Natural killer cell treated with Interleukin-12 subunit alpha and Interleukin-12 subunit beta and Interleukin-15 and Interleukin-18, amount 100 ng/mL, for 72 hours (primary cell): ENCODE measurements around the gene HERC2. TPM values are rescaled to one million over a fixed set of nuclear protein-coding genes. Genes with fewer than 3 reads are reported as not detected.
A peak's percentile ranks its signal among the peaks of the same experiment; 100 is the strongest.
"Not testable (repeated sequence)": the region's sequence is repeated elsewhere in the genome, so short reads cannot be mapped to it uniquely, and the experiment has no call there.

ENCODE experiments used
- ATAC-seq, 2 donors: fragments of 150-1000 bp; cut with Tn5 transposase in 1 of 2; sonication (Bioruptor Pico), chemical (Tn5 transposase) in 1 of 2; 2 replicates each; pipeline ENCODE4 v1.10.0; 2021
- DNase-seq: peaks from one replicate; pipeline ENCODE4 v3.0.0; 2022; ENCODE audit warnings: low spot score
- H3K27ac Mint-ChIP-seq, 2 donors: 1 replicate in 1 of 2; 2 replicates in 1 of 2; pipeline ENCODE4 v1.8.0; 2022; ENCODE audit warnings: mixed read lengths in 2 of 2, mild to moderate bottlenecking in 1 of 2, moderate library complexity in 1 of 2
- H3K27me3 Mint-ChIP-seq, 2 donors: 1 replicate in 1 of 2; 2 replicates in 1 of 2; pipeline ENCODE4 v1.8.0; 2022; ENCODE audit warnings: mixed read lengths in 2 of 2
- H3K36me3 Mint-ChIP-seq: one replicate; pipeline ENCODE4 v1.8.0; 2022; ENCODE audit warnings: mixed read lengths
- H3K4me1 Mint-ChIP-seq, 2 donors: 1 replicate in 1 of 2; 2 replicates in 1 of 2; pipeline ENCODE4 v1.8.0; 2022; ENCODE audit warnings: low read depth in 2 of 2, mixed read lengths in 2 of 2, mild to moderate bottlenecking in 1 of 2
- H3K4me3 Mint-ChIP-seq: one replicate; pipeline ENCODE4 v1.8.0; 2022; ENCODE audit warnings: mixed read lengths
- H3K9me3 Mint-ChIP-seq: 2 replicates; pipeline ENCODE4 v1.8.0; 2022; ENCODE audit warnings: mixed read lengths
- total RNA-seq, 2 donors: library from RNA; stranded (reverse); gene quantifications; one replicate each; pipeline ENCODE4 v1.2.3, GENCODE V29; 2022

HERC2 gene
- total RNA-seq, 2 donors from 2014 or later = 42.7 to 95.8 TPM

DNA sequence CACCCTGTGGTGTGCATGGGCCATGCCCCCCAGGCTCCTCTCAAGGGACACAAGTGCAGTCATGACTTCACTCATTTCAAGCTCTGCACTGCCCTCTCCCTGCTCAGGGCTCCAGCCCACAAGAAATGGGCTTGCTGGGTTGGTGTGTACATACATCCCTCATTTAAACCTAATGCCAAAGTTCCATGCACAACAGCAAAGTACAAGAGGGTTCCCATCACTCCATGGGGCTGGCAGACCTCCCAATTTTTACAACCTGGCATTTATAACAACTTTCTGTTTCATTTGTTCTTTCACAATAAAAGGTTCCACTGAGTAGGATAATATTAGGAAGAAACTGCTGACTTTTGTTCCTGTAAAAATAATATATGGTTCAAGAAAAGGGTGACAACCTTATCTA lies 54.3 kb downstream of the HERC2 start:
- no peak overlapping the region for H3K4me3 Mint-ChIP-seq
- no peaks in the 10 kb centered on the region for H3K27me3 Mint-ChIP-seq
- no peak for DNase-seq
- no peaks in the 10 kb centered on the region for H3K9me3 Mint-ChIP-seq
- H3K4me1 Mint-ChIP-seq = no peaks in the 10 kb centered on the region
- peaks cover 28% of the 10 kb centered on the region for H3K36me3 Mint-ChIP-seq
- ATAC-seq = no peak
- no peak overlapping the region for H3K27ac Mint-ChIP-seq

DNA sequence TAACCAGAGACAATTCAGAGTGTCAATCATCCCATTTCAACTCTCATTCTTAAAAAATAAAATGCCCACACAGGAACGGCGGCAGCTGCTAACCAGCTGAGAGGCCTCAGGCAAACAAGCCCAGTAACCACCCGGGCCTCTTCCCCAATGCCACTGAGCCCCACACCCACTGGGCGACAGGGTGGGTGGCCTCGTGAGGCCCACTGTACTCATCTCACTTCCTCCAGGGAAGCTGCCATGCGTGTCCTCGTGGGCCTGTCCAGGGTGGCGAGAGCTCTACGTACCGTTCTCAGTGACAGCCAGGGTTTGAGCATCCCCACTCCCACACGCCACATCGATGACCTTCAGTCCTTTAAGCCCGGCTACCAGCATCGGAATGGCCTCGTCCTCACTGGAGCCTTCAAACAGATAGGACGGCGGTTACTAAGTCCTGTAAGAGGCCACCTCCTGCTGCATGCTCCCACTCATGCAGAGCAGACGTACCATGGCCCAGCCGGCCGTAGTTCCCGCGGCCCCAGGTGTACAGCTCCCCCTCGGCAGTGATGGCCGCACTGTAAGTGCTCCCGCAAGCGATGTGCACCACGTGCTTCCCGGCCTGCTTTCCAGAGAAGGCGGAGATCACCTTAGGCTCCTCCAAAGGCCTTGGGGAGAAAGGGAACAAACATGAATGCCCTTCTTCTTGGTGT lies 56.5 kb downstream of the HERC2 start:
- no peaks in the 10 kb centered on the region for H3K4me1 Mint-ChIP-seq
- H3K27me3 Mint-ChIP-seq = no peaks in the 10 kb centered on the region
- no peak overlapping the region for H3K27ac Mint-ChIP-seq
- H3K9me3 Mint-ChIP-seq = no peaks in the 10 kb centered on the region
- H3K4me3 Mint-ChIP-seq = no peak overlapping the region
- DNase-seq = no peak
- ATAC-seq = no peak
- H3K36me3 Mint-ChIP-seq = peaks cover 28% of the 10 kb centered on the region

DNA sequence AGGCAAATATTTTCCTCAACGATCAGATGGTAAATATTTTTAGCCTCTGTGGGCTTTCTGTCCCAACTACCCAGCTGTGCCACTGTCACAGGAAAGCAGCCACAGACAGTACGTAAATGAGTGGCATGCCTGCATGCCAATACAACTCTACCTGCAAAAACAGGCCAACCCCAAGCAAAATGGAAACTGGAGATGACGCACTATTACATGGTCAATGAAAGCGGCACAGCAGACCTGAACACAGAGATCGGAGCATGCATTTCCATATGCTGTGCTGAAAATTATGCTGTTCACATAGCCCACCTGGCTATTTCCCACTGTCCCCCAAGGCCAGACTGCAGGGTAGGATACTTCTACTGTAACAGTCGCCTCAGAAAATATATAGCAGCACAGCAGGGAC lies 57.8 kb downstream of the HERC2 start:
- no peak for DNase-seq

DNA sequence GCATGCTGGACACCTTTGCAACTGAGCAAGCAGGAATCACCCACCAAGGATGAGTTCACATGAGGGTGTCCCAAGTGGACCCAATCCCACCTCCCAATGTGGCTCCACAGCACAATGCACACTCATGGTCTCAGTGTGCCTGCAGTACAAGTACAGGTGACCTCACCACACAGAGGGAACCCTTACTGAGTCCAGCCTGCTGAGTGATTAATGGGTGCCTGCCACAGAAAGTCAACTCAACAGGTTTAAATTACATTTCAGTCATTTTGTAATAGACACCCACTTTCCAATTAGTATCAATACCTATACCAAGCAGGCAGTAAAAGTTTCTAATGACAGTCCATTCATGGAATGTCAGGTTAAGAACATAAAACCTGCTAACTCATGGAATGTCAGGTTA lies 59.5 kb downstream of the HERC2 start:
- no peak overlapping the region for H3K4me3 Mint-ChIP-seq
- no peak for DNase-seq
- H3K27ac Mint-ChIP-seq = no peak overlapping the region
- peaks cover 0 to 3% of the 10 kb centered on the region in 2 donors for H3K4me1 Mint-ChIP-seq
- peaks cover 12% of the 10 kb centered on the region for H3K36me3 Mint-ChIP-seq
- H3K9me3 Mint-ChIP-seq = no peaks in the 10 kb centered on the region
- ATAC-seq = no peak
- H3K27me3 Mint-ChIP-seq = no peaks in the 10 kb centered on the region

More for the DNA sequence above, 57.8 kb downstream of the HERC2 start:
- H3K27me3 Mint-ChIP-seq = no peaks in the 10 kb centered on the region
- H3K4me3 Mint-ChIP-seq = no peak overlapping the region
- H3K9me3 Mint-ChIP-seq = no peaks in the 10 kb centered on the region
- no peaks in the 10 kb centered on the region for H3K4me1 Mint-ChIP-seq
- H3K27ac Mint-ChIP-seq = no peak overlapping the region
- ATAC-seq = no peak
- H3K36me3 Mint-ChIP-seq = peaks cover 26% of the 10 kb centered on the region

DNA sequence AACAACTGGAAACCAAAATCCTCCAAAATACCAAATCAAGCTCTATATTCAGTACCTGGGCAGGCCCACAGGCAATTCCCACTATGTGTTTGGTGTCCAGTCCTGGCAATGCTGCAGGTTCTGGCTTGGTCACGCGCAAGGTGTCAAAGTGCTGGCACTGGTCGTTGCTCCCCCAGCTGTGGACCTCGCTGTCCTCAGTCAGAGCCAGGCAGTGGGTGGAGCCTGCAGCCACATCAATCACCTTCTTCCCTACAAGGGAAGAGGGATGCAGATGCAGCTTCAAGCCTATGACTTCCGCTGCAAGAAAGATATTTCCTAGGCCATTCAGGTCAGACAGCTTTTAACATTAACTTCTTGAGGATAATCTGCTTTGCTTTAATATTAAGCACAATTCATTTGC lies 61.3 kb downstream of the HERC2 start:
- ATAC-seq = no peak
- Mint-ChIP-seq H3K4me3 (no peak overlapping the region), H3K27ac (no peak overlapping the region), H3K9me3 (no peaks in the 10 kb centered on the region), H3K36me3 (peaks cover 10% of the 10 kb centered on the region), H3K27me3 (no peaks in the 10 kb centered on the region), H3K4me1 (peaks cover 0 to 3% of the 10 kb centered on the region in 2 donors)
- DNase-seq = no peak

DNA sequence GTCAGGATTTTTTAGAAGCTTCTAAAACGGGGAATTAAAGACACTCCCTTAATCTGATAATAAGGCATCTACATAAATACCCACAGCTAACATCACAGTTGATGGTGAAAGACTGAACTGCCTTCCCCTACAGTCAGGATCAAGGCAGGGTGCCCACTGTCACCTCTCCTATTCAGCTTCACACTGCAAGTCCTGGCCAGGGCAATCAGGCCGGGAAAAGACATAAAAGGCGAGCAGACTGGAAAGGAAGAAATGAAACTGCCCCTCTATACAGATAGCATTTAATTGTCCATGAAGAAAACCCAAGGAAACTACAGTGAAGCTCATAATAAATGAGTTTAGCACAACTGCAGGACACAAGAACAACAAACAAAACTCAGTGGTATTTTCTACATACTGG lies 61.7 kb downstream of the HERC2 start:
- DNase-seq (no peak), ATAC-seq (no peak)
- peaks cover 0 to 3% of the 10 kb centered on the region in 2 donors for H3K4me1 Mint-ChIP-seq
- H3K36me3 Mint-ChIP-seq = peaks cover 10% of the 10 kb centered on the region
- H3K4me3 Mint-ChIP-seq = no peak overlapping the region
- H3K27ac Mint-ChIP-seq = no peak overlapping the region
- H3K27me3 Mint-ChIP-seq = no peaks in the 10 kb centered on the region
- H3K9me3 Mint-ChIP-seq = no peaks in the 10 kb centered on the region

DNA sequence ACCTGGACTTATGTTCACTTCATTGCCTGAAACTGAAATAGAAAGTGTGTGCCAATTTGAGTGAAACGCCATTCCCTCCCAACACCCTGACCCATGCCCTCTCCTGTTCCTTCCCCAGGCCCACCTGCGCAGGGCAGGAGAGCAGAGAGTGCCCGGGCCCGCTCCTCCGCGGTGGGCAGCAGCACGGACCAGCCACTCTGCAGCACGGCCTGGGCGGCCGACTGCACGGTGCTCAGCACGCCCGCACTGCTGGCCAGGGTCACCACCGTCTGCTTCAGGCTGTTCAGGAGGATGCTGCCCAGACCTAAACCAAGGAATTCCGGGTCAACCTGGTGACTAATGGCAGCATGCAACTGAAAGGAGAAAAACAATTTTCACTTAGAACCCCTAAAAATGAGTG lies 66.0 kb downstream of the HERC2 start:
- no peaks in the 10 kb centered on the region for H3K27me3 Mint-ChIP-seq
- peaks cover 18% of the 10 kb centered on the region for H3K36me3 Mint-ChIP-seq
- no peak for ATAC-seq
- H3K9me3 Mint-ChIP-seq = no peaks in the 10 kb centered on the region
- peaks cover 0 to 3% of the 10 kb centered on the region in 2 donors for H3K4me1 Mint-ChIP-seq
- DNase-seq = no peak
- H3K27ac Mint-ChIP-seq = no peak overlapping the region
- H3K4me3 Mint-ChIP-seq = no peak overlapping the region

DNA sequence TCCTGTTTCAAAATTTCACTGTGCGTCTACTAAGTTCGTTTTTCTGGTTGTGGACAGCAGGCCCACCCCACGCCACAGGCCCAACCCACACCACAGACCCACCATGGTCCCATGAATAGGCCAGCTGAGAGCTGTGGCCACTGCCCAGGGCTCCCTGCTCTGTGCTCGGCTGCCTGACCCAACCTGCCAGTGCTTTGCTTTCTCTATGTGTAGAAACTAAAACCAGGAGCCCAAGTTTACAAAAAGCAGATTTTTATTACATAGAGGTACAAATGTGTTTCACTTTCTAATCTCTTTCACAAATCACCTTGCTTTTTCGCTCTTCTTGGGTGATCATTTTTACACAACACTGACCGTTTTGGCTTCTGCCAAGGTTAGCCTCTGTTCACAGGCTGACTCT lies 69.1 kb downstream of the HERC2 start:
- no peak for DNase-seq
- no peaks in the 10 kb centered on the region for H3K9me3 Mint-ChIP-seq
- no peaks in the 10 kb centered on the region for H3K4me1 Mint-ChIP-seq
- no peaks in the 10 kb centered on the region for H3K27me3 Mint-ChIP-seq
- peaks cover 30% of the 10 kb centered on the region for H3K36me3 Mint-ChIP-seq
- no peak overlapping the region for H3K4me3 Mint-ChIP-seq
- no peak overlapping the region for H3K27ac Mint-ChIP-seq
- no peak for ATAC-seq

DNA sequence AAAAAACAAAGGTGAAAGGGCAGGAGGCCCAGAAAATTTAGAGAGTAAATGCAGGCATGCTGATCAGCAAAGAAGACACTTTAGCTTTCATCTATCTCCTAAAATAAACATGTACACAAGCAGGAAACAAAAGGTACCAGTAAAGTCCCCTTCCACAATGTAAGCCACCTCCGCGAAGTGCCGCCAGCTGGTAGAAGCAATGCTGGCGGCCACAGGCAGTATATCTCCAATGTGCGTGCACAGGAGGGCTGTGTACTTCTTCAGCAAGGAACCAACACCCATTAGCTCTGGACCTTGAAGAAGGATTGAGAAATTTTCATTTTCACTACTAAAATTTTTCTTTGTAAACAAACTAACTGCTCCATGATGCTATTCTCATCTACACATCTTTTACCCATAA lies 75.4 kb downstream of the HERC2 start:
- H3K9me3 Mint-ChIP-seq = no peaks in the 10 kb centered on the region
- no peaks in the 10 kb centered on the region for H3K27me3 Mint-ChIP-seq
- no peak overlapping the region for H3K4me3 Mint-ChIP-seq
- no peak overlapping the region for H3K27ac Mint-ChIP-seq
- H3K4me1 Mint-ChIP-seq = no peaks in the 10 kb centered on the region
- ATAC-seq (no peak), DNase-seq (no peak)
- H3K36me3 Mint-ChIP-seq = peaks cover 36% of the 10 kb centered on the region

DNA sequence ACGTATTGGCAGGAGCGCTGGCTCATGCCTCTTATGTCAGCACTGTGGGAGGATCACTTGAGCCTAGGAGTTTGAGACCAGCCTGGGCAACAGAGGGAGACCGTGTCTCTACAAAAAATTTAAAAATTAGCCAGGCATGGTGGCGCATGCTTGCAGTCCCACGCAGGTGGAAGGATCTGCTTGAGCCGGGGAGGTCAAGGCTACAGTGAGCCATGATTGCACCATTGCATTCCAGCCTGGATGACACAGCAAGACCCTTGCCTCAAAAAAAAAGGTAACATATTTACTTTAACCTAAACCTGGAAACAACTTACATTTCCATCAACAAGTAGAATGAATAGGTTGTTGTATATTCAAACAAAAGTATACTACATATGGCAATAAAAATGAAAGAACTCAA lies 78.1 kb downstream of the HERC2 start:
- peaks cover 32% of the 10 kb centered on the region for H3K36me3 Mint-ChIP-seq
- H3K9me3 Mint-ChIP-seq = no peaks in the 10 kb centered on the region
- no peak overlapping the region for H3K27ac Mint-ChIP-seq

DNA sequence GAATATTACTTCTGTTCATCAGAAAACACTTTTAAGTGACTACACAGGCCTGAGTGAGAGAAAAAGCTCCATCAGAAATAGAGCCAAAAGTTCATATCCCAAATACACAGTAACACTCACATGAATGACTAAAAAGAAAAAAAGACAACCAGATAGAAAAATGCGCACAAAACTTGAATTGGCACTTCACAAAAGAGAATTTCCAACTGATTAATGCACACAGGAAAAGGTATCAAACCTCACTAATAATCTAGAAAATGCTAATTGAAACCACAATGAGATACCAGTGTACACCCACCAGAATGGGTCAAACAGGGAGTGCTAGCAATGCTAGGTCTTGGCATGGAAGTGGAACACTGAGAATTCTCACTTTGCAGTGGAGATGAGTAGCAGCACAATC lies 78.6 kb downstream of the HERC2 start:
- peaks cover 3 to 4% of the 10 kb centered on the region in 2 donors for H3K4me1 Mint-ChIP-seq
- ATAC-seq = no peak
- no peaks in the 10 kb centered on the region for H3K9me3 Mint-ChIP-seq
- no peak overlapping the region for H3K4me3 Mint-ChIP-seq
- DNase-seq = no peak
- H3K27me3 Mint-ChIP-seq = no peaks in the 10 kb centered on the region
- H3K27ac Mint-ChIP-seq = no peak overlapping the region
- peaks cover 29% of the 10 kb centered on the region for H3K36me3 Mint-ChIP-seq

More for the DNA sequence above, 78.1 kb downstream of the HERC2 start:
- Mint-ChIP-seq H3K27me3 (no peaks in the 10 kb centered on the region), H3K4me1 (no peaks in the 10 kb centered on the region), H3K4me3 (no peak overlapping the region)
- ATAC-seq (no peak), DNase-seq (no peak)

DNA sequence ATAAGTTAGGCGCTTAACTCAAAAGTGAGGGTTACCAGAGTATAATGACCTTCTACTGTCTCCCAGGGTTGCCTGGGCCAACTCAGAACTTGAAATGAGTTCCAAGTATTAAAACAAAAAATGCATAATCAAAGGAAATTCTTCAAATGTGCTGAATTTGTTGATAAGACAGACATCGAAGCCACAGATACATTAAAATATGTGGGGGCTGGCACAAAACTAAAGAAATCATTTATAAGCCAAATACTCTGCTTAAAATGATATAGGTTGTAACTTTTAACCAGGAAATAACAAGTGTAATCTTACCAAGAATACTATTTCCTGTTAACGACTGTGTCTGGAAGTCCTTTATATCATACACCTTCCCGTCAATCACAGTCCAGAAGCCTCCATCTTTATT lies 83.7 kb downstream of the HERC2 start:
- Mint-ChIP-seq H3K27ac (peak overlapping the region in 1 of 2 donors; percentile 56), H3K4me1 (peaks cover 6 to 11% of the 10 kb centered on the region in 2 donors), H3K36me3 (peaks cover 23% of the 10 kb centered on the region)
- not testable (repeated sequence) for H3K4me3 Mint-ChIP-seq, ATAC-seq, DNase-seq, H3K27me3 Mint-ChIP-seq, H3K9me3 Mint-ChIP-seq

DNA sequence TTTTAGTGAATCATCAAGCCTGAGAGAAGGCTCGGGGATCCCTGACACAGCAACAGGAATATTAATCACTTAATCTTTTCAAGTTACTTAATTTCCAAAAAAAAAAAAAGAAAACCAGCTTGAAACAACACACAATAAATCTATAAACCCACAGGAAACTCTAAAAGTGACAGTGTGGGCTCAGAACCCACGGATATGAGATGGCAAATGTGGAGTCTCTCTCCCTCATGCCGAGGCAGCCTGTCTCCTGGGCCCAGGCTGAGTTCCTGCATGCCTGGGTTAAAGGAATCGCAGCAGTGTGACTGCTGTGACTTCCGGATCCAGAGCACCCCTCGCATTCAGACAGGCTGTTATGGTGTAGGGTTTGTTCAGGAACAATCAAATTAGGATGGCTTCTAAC lies 90.2 kb downstream of the HERC2 start:
- H3K27me3 Mint-ChIP-seq, ATAC-seq, H3K4me3 Mint-ChIP-seq, H3K27ac Mint-ChIP-seq, H3K4me1 Mint-ChIP-seq, DNase-seq, H3K9me3 Mint-ChIP-seq: not testable (repeated sequence)
- H3K36me3 Mint-ChIP-seq = peaks cover 15% of the 10 kb centered on the region

DNA sequence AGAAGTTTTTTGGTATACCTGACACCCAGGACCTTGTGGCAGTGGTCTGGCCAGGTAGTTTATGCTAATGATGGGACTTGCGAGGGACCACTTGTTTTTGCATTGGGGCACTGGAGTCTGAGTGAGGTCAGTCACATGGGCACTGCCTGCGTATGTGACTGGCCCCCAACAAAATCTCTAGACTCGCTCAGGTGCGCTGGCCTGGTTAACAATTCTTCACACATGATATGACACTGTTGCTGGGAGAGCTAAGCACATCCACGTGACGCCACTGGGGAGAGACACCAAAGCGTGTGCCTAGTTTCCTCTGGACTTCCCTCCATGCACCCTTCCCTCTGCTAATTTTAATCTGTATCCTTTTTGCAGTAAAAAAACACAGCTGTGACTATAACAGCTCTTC lies 90.6 kb downstream of the HERC2 start:
- H3K27ac Mint-ChIP-seq, H3K27me3 Mint-ChIP-seq, H3K9me3 Mint-ChIP-seq, DNase-seq, ATAC-seq, H3K4me1 Mint-ChIP-seq, H3K4me3 Mint-ChIP-seq: not testable (repeated sequence)
- peaks cover 15% of the 10 kb centered on the region for H3K36me3 Mint-ChIP-seq
